Measurements from ENCODE around the gene LTBP1. TPM values are rescaled to one million over a fixed set of nuclear protein-coding genes. Genes with fewer than 3 reads are reported as not detected.
A peak's percentile ranks its signal among the peaks of the same experiment; 100 is the strongest.

LTBP1 gene
- total RNA-seq, 1 donor from 2014 or later: 48.4 TPM

DNA sequence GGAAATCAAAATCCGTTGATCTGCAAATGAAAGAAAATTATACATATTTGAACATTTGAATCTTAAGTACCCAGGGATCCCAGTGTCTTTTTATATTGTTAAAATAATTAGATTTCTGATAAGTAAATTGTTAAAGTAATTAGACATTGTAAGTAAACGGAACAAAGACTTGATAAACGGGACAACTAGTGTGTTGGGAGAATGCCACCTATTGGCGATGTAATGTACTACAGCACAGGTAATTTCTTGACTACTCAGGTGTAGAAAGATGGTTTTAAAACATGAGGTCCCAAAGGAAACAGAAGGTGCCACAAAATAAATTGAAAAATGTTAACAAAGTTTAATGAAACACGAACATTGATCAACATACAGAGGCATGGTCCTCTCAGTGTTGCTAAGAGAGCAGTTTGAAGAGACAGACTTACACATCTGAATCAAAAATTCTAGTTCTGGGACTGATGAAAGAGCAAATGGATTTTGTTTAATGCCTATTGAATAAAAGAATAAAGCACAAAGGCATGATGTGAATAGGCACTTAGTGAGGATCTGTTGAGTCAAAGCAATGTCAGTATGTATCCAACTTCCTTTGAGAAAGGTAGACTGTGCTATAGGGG is 426.3 kb downstream of the LTBP1 start:
- Histone ChIP-seq H3K27ac (no peak overlapping the region), H3K4me1 (no peaks in the 10 kb centered on the region), H3K9me3 (no peaks in the 10 kb centered on the region), H3K36me3 (no peaks in the 10 kb centered on the region), H3K4me3 (no peak overlapping the region), H3K27me3 (no peaks in the 10 kb centered on the region)
- DNase-seq (ENCODE audit: extremely low spot score in 2 of 2): no peak
- TF ChIP-seq POLR2AphosphoS5 (IDR thresholded peaks at IDR 0.05; ENCODE audit: insufficient read depth in 1 of 2, low read depth in 1 of 2): no peak
- no peak for TF ChIP-seq POLR2A (IDR thresholded peaks at IDR 0.05)
- TF ChIP-seq, protein P1, sequence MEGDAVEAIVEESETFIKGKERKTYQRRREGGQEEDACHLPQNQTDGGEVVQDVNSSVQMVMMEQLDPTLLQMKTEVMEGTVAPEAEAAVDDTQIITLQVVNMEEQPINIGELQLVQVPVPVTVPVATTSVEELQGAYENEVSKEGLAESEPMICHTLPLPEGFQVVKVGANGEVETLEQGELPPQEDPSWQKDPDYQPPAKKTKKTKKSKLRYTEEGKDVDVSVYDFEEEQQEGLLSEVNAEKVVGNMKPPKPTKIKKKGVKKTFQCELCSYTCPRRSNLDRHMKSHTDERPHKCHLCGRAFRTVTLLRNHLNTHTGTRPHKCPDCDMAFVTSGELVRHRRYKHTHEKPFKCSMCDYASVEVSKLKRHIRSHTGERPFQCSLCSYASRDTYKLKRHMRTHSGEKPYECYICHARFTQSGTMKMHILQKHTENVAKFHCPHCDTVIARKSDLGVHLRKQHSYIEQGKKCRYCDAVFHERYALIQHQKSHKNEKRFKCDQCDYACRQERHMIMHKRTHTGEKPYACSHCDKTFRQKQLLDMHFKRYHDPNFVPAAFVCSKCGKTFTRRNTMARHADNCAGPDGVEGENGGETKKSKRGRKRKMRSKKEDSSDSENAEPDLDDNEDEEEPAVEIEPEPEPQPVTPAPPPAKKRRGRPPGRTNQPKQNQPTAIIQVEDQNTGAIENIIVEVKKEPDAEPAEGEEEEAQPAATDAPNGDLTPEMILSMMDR (IDR thresholded peaks at IDR 0.05): peak; percentile 29 to 68 (median 53)
- intact Hi-C loops (cut with DNase I): loop anchor here (10.0 kb wide), 1 partner anchor 98 kb away; no protein-coding TSS in a partner anchor

DNA sequence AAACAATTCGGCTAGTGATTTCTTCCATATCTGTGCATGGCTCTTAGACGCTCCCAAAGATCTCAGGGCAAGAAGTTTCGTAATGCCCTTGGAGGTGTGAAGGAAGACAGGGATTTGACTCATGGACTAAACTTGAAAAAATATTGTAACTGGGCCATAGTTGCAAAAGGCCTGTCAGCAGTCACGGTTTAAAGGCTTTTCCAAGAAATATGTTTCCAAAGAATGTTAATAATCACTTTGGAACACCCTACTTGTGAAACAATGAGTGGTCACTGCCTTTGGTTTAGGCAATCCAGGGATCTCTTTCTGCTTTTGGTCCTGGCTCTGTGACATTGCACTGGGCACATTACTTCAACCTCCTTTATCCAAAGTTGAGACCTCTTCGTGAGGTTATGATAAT is 427.2 kb downstream of the LTBP1 start:
- no peak for DNase-seq (ENCODE audit: extremely low spot score in 2 of 2)

DNA sequence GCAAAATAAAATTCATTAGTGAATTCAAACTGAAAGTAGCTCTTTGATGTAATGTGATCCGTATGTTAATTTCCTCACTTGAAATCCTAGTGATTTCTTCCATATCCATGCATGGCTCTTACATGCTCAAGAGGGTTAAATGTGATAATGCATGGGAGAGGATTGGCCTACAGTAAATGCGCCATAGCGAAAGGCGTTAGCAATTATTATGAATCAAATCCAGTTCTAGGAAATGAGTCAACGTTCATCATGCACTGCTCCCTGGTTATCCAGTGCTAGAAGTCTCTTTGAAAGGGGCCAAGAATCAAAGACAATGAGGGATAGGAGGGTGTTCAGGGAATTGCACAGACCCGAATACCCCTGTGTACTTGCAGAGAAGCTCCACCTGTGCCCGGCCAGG is 428.3 kb downstream of the LTBP1 start:
- Histone ChIP-seq H3K36me3 (no peaks in the 10 kb centered on the region), H3K9me3 (no peaks in the 10 kb centered on the region), H3K4me3 (no peak overlapping the region), H3K27me3 (no peaks in the 10 kb centered on the region), H3K27ac (no peak overlapping the region), H3K4me1 (no peaks in the 10 kb centered on the region)
- DNase-seq (ENCODE audit: extremely low spot score in 2 of 2): no peak
- intact Hi-C loops (cut with DNase I): loop anchor here (10.0 kb wide), 1 partner anchor 100 kb away; no protein-coding TSS in a partner anchor
- TF ChIP-seq, protein P1 (IDR thresholded peaks at IDR 0.05): no peak
- no peak for TF ChIP-seq POLR2A (IDR thresholded peaks at IDR 0.05)
- TF ChIP-seq POLR2AphosphoS5 (IDR thresholded peaks at IDR 0.05; ENCODE audit: insufficient read depth in 1 of 2, low read depth in 1 of 2): no peak

More for the DNA sequence above, 427.2 kb downstream of the LTBP1 start:
- Histone ChIP-seq H3K4me3 (no peak overlapping the region), H3K4me1 (no peaks in the 10 kb centered on the region), H3K9me3 (no peaks in the 10 kb centered on the region), H3K27ac (no peak overlapping the region), H3K36me3 (no peaks in the 10 kb centered on the region), H3K27me3 (no peaks in the 10 kb centered on the region)
- intact Hi-C loops (cut with DNase I): loop anchor here (10.0 kb wide), 1 partner anchor 99 kb away; no protein-coding TSS in a partner anchor
- TF ChIP-seq POLR2A (IDR thresholded peaks at IDR 0.05) (no peak), POLR2AphosphoS5 (IDR thresholded peaks at IDR 0.05; ENCODE audit: insufficient read depth in 1 of 2, low read depth in 1 of 2) (no peak)
- TF ChIP-seq, protein P1 (IDR thresholded peaks at IDR 0.05): no peak

DNA sequence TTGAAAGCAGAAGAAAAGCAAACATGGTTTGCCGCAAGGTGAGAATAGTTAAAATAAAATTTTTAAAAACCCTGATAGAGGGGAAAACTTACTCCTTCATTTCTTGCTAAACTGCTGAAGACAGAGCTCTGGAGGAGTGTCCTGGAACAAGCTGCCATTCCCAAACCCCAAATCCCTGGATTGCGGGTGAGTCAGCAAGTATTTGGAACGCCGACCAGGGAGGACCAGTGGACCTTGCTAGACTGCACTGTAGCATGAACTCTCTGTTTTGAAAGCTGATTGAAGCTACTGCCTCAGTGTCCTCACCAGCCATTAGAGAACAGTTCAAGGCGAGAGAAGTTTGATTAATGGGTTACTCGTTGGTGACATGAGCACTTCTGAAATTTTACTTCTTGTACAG is 430.3 kb downstream of the LTBP1 start:
- intact Hi-C loops (cut with DNase I): loop anchor here (10.0 kb wide), 1 partner anchor 102 kb away; no protein-coding TSS in a partner anchor
- H3K27me3 ChIP-seq: no peaks in the 10 kb centered on the region
- no peaks in the 10 kb centered on the region for H3K36me3 ChIP-seq
- no peaks in the 10 kb centered on the region for H3K4me1 ChIP-seq
- H3K27ac ChIP-seq: no peak overlapping the region
- H3K9me3 ChIP-seq: no peaks in the 10 kb centered on the region
- DNase-seq (ENCODE audit: extremely low spot score in 2 of 2): no peak
- TF ChIP-seq POLR2AphosphoS5 (IDR thresholded peaks at IDR 0.05; ENCODE audit: insufficient read depth in 1 of 2, low read depth in 1 of 2): no peak
- TF ChIP-seq, protein P1 (IDR thresholded peaks at IDR 0.05): no peak
- TF ChIP-seq POLR2A (IDR thresholded peaks at IDR 0.05): no peak
- H3K4me3 ChIP-seq: no peak overlapping the region

DNA sequence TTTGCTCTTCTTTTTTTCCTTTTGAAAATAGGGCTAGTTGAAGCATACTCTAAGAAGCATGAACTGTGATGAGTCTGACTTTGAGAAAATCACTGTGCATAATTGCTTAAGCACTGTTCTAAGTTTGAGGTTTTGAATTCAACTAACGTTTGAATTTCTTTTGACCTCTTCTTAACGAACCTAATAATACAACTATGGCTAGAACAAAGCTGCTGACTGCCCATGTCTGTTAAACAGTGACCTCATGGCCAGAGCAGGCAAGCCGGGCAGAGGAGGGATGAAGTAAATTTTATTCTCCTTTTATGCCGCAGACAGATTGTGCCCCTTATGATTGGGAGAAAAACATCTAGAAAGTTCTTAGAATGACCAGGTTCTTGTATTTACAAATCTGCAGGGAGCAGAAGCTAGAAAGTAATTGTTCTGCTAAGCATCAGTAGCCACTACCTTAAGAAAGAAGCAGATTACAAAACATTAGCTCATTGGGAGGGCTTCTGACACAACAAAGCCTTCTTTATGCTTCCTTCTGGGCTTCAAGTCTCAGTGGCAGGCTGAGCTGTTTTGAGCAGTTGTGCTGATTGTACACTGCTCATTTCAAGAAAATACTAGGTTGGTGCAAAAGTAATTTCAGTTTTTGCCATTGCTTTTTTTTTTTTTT is 431.9 kb downstream of the LTBP1 start:
- Histone ChIP-seq H3K27ac (no peak overlapping the region), H3K36me3 (no peaks in the 10 kb centered on the region), H3K27me3 (no peaks in the 10 kb centered on the region), H3K9me3 (no peaks in the 10 kb centered on the region), H3K4me1 (no peaks in the 10 kb centered on the region), H3K4me3 (no peak overlapping the region)
- TF ChIP-seq, protein P1 (IDR thresholded peaks at IDR 0.05): no peak
- TF ChIP-seq POLR2A (IDR thresholded peaks at IDR 0.05) (no peak), POLR2AphosphoS5 (IDR thresholded peaks at IDR 0.05; ENCODE audit: insufficient read depth in 1 of 2, low read depth in 1 of 2) (no peak)
- intact Hi-C loops (cut with DNase I): loop anchor here (10.0 kb wide), 1 partner anchor 104 kb away; no protein-coding TSS in a partner anchor
- DNase-seq (ENCODE audit: extremely low spot score in 2 of 2): no peak

Measured in vagina (tissue), 2 donors.